Gastrocnemius medialis (tissue), 4 donors: ENCODE measurements around the gene ARHGAP6.

Source experiments
- CTCF ChIP-seq, 5 experiments: fragments of 450-650 bp in 3 of 5; fragments of 200-600 bp in 2 of 5; sonication (generic) in 2 of 5; IDR thresholded peaks in 4 of 5; conservative IDR thresholded peaks in 1 of 5; 1 replicate in 4 of 5; 2 replicates in 1 of 5; pipeline ENCODE4 v1.5.1; 2016 to 2019; ENCODE audit warnings: antibody characterized with exemption in 5 of 5, mild to moderate bottlenecking in 3 of 5, moderate library complexity in 3 of 5
- POLR2A ChIP-seq, 2 donors: fragments of 450-650 bp; IDR thresholded peaks; one replicate each; pipeline ENCODE4 v1.6.1; 2017; ENCODE audit warnings: antibody characterized with exemption in 2 of 2, mild to moderate bottlenecking in 2 of 2, moderate library complexity in 2 of 2

- no peak for TF ChIP-seq CTCF (IDR thresholded peaks at IDR 0.05 in 4 of 5, conservative IDR thresholded peaks at IDR 0.05 in 1 of 5)
- no peak for TF ChIP-seq POLR2A (IDR thresholded peaks at IDR 0.05)
Observed at GRCh38 chrX:11407331-11408108, 258.2 kb downstream of the ARHGAP6 start.
